ENCODE measurements around the gene KLHL10.

The KLHL10 gene

GRCh38 chr17:41799366-41799765 lies 38.3 kb upstream of the KLHL10 start:
- H3K4me3 ChIP-seq (replicated peaks; ENCODE audit: low read depth, low read length): no peak overlapping the region
- TF ChIP-seq CTCF (IDR thresholded peaks at IDR 0.05; ENCODE audit: low read depth, low read length, missing control alignments): no peak
- DNase-seq (ENCODE audit: extremely low read depth, low read depth): no peak

- H3K4me3 ChIP-seq (replicated peaks; ENCODE audit: low read depth, low read length): no peak overlapping the region
- no peak for TF ChIP-seq CTCF (IDR thresholded peaks at IDR 0.05; ENCODE audit: low read depth, low read length, missing control alignments)
- no peak for DNase-seq (ENCODE audit: extremely low read depth, low read depth)
Measured at GRCh38 chr17:41800601-41801373, 36.8 kb upstream of the KLHL10 start.

- no peak overlapping the region for H3K4me3 ChIP-seq (replicated peaks; ENCODE audit: low read depth, low read length)
- peak; percentile 99 for TF ChIP-seq CTCF (IDR thresholded peaks at IDR 0.05; ENCODE audit: low read depth, low read length, missing control alignments)
- no peak for DNase-seq (ENCODE audit: extremely low read depth, low read depth)
Measured at GRCh38 chr17:41801374-41802271, 36.0 kb upstream of the KLHL10 start.

GRCh38 chr17:41803049-41804020 lies 34.3 kb upstream of the KLHL10 start:
- no peak overlapping the region for H3K4me3 ChIP-seq (replicated peaks; ENCODE audit: low read depth, low read length)
- TF ChIP-seq CTCF (IDR thresholded peaks at IDR 0.05; ENCODE audit: low read depth, low read length, missing control alignments): no peak
- no peak for DNase-seq (ENCODE audit: extremely low read depth, low read depth)

- no peak overlapping the region for H3K4me3 ChIP-seq (replicated peaks; ENCODE audit: low read depth, low read length)
- no peak for DNase-seq (ENCODE audit: extremely low read depth, low read depth)
- no peak for TF ChIP-seq CTCF (IDR thresholded peaks at IDR 0.05; ENCODE audit: low read depth, low read length, missing control alignments)
Measured at GRCh38 chr17:41806685-41807445, 30.8 kb upstream of the KLHL10 start.
